Measurements from ENCODE around the gene ZNHIT6.

DNA sequence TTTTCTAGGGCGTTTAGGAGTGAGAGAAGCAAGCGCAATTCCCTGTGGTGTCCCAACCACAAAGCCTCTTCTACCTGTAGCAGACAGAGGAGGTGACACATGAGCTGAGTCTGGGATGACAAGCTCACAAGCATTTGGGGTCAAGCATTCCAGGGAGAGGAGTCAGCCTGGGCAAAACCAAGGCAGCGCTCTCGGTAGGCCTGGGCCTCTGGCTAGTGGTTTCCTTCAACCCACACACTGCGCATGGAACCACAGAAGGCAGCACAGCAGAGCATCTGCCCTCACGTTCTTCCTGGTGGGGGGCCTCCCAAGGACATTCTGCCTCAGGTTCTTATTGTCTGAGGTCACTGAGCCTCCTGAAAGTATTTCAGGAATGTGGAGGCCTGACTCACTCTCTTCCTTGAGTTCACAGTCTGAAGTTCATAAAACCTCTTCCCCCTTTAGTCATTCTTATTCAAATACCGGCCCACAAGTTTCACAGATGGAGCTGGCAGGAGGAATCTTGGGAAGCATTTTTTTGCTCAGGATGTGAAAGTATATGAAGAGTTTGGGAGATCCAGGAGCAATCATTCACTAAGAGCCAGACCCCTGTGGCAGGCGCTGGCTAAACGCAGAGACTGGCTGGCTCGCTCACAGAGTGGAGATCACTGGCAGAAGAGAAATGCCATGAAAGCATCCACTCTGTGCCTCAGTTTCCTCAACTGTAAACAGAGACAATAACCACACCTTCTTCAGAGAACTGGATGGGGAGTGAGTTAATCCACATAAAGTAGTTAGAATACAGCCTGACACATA is 100.9 kb downstream of the ZNHIT6 start:
- TF ChIP-seq, protein P1, sequence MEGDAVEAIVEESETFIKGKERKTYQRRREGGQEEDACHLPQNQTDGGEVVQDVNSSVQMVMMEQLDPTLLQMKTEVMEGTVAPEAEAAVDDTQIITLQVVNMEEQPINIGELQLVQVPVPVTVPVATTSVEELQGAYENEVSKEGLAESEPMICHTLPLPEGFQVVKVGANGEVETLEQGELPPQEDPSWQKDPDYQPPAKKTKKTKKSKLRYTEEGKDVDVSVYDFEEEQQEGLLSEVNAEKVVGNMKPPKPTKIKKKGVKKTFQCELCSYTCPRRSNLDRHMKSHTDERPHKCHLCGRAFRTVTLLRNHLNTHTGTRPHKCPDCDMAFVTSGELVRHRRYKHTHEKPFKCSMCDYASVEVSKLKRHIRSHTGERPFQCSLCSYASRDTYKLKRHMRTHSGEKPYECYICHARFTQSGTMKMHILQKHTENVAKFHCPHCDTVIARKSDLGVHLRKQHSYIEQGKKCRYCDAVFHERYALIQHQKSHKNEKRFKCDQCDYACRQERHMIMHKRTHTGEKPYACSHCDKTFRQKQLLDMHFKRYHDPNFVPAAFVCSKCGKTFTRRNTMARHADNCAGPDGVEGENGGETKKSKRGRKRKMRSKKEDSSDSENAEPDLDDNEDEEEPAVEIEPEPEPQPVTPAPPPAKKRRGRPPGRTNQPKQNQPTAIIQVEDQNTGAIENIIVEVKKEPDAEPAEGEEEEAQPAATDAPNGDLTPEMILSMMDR (IDR thresholded peaks at IDR 0.05 in 4 of 5, conservative IDR thresholded peaks at IDR 0.05 in 1 of 5) = no peak
- TF ChIP-seq POLR2A (IDR thresholded peaks at IDR 0.05) = no peak

Data from gastrocnemius medialis (tissue), 4 donors.